NCI-H524 treated with DMSO at 0.1 percent for 48 hours (cell line): Measurements from ENCODE around the gene FAM83F.

Experiments
- DNase-seq: peaks from one replicate; lab custom pipeline; 2025; lab: John Stamatoyannopoulos, UW

The FAM83F gene

DNA sequence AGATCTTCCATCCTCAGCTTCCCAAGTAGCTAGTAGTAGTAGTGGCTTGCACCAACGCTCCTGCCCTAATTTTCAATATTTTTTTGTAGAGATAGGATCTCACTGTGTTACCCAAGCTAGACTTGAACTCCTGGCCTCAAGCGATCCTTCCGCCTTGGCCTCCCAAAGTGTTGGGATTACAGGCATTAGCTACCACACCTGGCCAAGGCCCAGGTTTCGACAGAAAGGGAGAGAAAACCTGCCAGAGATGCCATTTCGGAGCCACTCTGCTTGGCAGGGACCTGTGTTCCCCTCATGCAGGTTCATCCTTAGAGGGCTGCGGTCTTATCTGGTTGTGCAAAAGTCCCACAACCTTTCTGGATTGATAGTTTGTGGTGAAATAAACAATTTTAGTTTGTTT lies 41.4 kb downstream of the FAM83F start:
- no peak for DNase-seq

DNA sequence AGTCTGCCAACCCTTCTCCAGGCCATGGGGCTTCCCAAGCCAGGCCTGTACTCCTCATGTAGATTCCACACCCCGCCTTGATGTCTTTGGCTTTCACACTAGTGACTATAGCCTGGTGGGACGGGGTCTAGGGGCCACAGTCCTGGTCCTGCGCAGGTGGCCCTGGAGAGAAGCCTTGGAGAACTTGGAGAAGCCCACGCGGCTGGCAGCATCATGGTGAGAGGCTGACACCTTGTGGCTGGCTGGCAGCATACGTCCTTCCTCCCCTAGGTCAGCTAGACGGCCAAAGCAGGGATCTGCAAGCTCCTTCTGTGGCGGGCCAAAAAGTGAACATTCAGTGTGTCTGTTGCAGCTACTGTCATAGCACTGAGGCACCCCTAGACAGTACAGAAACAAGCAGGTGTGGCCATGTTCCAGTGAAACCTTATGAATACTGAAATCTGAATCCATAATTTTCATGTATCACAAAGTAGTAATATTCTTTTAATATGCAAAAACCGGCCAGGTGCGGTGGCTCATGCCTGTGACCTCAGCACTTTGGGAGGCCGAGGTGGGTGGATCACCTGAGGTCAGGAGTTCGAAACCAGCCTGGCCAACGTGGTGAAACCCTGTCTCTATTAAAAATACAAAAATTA lies 42.0 kb downstream of the FAM83F start:
- no peak for DNase-seq

DNA sequence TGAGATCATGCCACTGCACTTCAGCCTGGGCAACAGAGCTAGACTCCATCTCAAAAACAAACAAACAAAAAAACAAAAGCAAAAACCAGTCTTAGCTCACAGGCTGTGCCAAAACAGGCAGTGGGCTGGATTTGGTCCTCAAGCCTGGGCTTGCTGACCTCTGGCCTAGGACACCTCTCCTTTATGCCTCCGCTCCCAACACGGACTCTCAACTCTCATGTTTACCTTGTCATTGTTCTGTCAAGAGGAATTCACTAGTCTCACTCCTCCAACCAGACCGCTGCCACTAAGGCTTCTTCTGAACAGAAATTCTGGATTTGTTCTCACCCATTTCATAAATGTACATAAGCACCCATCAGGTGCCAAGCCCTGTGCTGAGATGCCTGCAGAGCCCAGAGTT lies 42.6 kb downstream of the FAM83F start:
- DNase-seq = no peak

DNA sequence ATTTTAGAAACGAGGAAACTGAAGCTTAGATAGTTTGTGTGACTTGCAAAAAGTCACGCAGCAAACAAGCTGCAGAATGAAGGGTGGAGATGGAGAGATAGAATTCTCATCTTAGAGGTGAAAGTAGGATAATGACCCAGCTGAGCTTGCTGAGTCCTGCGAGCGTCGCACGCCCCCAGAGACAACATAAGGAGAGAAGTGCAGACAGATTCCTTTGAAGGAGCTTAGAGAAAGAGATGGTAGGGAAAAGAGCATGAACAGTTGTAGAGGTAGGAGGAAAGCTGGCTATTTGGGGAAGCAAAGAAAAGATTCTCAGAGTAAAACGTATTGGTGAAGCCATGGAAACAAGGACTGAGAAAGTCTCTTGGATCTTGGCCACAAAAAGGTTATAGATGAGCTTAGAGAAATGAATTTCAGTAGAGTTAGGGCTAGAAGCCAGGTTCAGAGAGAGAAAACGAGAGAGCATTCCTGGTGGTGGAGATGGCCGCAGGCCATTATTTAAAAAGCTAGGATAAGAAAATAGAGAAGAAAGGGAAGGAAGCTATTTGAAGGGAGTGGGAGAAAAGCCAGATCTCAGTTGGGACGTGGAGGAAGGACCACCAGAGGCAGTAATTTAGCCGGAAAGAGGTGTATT lies 44.8 kb downstream of the FAM83F start:
- DNase-seq = no peak

DNA sequence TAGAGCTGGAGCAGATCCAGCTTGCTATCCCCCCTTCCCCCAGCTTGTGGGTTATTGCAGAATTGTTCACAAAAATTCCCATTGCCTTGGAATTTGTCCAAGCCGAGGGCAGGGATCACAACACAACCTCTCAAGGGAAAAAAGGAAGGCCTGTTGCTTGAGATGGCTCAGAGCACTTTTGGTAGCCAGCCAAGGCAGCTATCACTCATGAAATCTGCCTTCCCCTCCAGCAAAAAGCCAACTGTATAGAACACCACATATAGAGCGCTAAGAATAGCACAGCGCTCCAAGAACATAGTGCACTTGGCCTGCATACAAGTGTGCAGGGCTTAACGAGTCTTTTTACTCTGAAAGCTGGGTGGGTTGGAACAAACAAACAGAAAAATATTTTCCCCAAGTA lies 46.2 kb downstream of the FAM83F start:
- no peak for DNase-seq

DNA sequence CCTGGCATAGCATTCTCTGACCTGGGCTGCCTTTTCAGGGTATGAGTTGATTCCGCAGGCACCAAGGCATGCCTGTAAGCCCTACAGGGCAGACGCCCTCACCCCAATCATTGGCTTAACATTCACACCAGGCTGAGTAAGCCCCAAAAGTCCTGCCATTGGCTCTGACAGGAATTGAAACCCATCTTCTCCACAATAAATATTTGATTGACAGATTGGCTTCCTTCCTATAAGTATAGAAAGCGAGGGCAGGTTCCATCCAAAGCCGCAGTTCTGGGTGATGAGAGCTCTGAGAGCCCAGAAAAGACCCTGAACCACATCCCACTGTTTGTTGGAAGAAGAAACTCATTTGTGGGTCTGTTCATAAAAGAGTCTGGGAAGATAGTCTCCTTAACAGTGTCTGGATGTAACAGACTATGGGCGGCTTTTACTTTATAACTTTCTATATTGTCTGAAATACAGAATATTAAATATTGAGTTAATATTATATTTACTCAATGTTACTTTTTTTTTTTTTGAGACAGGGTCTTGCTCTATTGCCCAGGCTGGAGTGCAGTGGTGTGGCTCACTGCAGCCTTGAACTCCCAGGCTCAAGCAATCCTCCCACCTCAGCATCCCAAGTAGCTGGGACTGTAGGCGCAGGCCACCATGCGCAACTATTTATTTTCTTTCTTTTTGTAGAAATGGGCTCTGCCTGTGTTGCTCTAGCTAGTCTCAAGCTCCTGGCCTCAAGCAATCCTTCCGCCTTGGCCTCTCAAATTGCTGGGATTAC lies 46.8 kb downstream of the FAM83F start:
- DNase-seq = no peak

DNA sequence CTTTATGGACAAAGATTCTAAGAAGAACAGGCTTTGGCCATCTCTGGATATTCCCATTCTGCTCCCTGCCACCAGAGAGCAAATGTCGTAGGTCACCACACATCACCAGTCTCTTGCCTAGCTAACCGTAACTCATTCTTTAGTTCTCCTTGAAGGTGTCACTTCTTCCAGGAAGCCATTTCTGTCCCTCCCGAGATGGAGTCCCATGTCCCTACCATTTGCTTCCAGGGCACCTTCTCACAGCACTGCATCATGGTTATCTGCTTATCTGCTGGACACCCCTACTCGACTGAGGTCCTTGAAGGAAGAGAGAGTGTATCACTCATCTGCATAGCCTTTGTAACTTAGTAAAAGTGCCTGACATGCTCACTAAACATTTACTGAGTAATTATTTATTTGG lies 47.6 kb downstream of the FAM83F start:
- DNase-seq = no peak

DNA sequence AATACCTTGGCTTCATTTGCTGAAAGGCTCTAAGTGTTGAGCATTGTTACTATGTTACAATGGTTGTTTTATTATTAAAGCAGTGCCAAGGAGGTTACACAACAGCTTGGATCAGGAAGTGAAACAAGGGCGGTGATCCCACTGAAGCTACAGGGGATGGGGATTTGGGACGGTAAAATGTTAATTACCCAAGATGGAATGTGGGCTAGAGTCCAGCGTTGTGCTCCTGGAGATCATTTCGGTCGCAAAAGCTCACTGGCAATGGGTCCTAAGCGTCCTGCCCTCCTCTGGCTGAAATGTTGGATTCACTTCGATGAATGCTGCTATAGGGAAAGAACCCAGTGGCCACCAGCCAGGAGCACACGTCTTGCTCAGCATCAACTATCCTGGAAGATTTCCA lies 48.3 kb downstream of the FAM83F start:
- no peak for DNase-seq

DNA sequence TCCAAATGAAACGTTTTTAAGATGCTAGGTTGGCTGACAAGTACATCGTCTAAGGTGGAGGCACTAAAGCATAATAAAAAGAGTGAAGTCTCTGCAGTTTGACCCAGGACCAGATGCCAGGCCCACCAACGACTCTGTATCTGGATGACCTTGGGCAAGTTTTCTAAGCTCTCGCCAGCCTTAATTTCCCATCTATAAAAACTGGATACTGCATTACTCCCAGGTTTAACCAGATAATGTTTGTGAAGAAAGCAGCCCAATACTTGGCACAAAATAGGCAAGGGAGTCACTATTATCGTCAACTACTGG lies 49.0 kb downstream of the FAM83F start:
- DNase-seq = no peak

DNA sequence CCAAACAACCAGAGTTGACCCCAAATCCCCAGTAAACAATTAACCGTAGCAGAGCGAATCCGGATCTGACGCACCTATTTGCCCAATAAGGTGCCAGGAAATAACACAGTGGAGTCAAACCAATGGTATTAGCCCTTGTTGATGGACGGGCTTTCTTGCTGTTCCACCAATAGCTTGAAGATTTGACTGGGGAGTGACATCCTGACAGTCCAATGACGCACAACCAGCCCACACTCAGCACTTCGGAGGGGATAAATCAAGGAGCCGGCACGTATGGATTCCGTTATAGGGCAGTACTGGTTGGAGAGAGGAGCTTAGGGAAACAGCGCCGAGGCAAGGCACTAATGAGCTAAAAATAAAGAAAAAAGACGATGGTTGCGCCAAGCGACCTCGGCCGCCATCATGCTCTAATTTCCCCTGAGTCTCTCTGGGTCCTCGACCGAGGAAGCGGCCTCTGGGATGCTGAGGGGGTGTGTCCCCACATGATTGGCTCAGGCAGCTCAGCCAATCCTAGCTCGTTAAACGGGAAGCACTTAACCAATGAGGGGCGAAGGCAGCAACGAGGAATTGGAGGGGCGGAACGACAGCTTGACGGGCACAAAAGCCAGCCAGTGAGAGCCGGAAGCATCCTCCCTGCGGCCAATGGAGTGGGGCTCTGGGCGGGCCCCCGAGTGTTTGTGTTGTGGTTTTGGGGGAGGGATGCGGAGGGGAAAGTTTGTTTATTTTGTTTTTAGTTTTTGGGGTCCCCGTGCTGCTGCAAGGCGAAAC lies 49.5 kb downstream of the FAM83F start:
- DNase-seq = peak; percentile 89

DNA sequence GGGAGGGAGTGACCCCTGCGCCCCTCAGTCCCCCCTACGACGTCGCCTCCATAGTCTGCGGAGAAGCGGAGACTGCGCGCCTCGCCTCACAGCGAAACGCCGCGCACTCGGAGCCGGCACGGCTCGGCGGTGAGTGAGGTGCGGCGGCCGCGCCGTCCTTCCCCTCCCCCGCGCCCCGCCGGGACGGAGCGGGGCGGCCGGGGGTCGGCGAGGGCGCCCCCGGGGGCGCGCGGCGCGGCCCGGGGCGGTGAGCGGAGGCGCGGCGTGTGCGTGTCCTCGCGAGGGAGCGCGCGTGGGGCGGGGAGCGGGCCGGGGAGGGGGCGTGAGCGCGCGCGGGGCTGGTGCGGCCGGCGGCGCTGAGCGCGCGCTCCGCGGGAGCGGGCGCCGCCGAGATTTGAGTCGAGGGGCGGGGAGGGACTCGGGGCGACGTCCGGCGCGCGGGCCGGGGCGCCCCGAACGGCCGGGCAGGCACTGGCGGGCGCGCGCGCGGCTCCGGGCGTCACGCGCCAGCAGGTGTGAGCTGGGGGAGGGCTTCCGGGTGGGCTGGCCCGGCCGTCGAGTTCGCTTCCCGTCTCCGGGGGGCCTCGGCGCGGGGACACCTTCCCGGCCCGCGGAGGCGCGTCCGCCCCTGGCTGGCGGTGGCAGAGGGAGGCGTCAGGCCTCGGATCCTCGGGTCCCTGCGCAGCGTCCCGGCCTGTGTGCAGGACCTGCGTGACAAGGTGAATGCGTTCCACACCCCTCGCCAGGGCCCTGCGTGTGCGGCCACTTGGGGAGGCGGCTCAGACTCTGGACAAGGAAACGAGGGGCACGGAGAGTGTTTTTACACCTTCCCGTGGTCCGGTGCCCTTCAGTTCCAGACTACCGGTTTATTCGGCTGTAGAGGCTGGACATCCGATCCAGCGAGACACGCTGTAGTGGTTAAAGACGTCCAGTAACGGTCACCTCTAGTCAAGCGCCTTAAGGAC lies 50.4 kb downstream of the FAM83F start:
- DNase-seq = no peak

DNA sequence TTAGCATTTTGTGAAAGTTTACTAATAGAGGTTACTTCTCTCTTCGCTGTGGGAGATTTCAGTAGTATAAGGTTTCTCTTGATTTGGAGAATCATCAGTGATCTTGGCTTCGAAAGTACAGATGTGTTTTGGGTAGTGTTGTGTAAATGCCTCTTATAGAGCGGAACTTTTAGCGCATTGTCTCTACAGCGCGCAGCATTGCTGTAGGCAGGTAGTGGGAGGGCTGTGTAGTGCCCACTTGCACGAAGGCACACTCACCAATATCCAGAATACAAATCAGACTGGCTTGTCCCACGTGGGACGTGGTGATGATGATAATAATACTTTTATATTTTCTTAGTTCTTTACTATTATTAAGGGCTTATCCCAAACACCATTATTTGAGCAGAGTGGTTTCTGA lies 51.4 kb downstream of the FAM83F start:
- no peak for DNase-seq

DNA sequence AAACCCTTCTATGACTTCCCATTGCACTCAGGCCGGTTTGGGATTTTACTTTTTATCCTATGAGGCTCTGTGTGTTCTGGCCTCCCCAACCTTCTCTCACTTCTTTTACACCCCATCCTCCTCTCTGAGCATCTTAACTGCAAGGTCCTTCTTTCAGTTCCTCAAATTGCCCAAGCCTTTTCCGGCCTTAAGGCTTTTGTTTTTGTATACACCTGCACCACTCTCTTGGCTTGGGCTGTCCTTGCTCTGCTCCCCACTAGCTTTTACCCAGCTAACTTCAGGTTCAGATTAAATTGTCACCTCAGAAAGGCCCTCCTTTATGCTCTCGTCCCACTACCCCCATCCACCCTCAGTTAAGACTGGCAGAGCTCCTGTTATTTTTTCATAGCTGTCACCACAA lies 55.5 kb downstream of the FAM83F start:
- no peak for DNase-seq

DNA sequence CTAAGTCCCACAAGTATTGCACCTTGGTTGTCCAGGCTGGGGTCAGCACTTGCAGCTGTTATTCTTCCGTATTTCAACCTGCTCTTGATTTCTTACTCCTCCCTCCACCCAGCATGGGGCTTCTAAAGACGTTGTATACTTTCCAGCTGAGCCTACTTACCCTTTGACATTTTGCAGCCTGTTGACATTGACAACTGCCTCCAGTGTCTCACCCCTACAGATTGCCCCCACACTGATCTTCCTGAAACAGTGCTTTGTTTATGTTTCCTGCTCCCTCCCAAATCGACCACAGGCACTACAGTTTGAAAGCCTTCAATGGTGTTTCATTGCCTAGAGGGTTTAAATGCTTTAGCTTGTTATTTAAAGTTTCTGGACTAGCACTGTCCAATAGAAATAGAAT lies 56.6 kb downstream of the FAM83F start:
- no peak for DNase-seq

DNA sequence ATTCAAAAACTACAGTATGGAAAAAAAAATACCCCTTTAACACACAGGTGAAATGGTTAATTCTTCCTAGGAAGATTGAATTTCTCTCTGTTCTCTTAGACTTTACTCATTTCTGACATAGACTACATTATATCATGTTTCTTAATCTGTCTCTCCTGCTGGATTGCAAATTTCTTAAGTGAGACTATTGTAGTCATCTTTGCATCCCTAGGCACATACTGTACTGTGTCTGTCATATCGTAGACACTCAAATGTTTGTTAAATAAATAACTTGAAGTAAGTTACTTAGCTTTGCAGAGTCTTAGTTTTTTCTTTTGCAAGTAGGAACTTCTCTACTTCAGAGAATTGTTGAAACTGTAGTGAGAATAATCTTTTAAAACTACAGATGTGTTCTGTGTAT lies 58.7 kb downstream of the FAM83F start:
- DNase-seq = no peak

DNA sequence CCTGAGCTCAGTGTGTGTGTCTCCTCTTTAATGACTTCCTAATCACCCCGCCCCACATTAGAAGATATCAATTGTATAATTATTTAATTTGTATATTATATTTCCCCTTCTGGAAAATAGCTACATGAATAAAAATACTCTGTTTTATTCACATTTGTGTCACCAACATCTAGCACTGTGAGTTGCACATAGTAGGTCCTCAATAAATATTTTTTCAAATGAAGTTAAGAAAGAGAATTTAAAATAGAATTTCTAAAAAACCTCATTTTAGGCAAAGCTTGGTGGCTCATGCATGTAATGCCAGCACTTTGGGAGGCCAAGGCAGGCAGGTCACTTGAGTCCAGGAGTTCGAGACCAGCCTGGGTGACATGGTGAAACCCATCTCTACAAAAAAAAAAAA lies 59.7 kb downstream of the FAM83F start:
- DNase-seq = no peak

DNA sequence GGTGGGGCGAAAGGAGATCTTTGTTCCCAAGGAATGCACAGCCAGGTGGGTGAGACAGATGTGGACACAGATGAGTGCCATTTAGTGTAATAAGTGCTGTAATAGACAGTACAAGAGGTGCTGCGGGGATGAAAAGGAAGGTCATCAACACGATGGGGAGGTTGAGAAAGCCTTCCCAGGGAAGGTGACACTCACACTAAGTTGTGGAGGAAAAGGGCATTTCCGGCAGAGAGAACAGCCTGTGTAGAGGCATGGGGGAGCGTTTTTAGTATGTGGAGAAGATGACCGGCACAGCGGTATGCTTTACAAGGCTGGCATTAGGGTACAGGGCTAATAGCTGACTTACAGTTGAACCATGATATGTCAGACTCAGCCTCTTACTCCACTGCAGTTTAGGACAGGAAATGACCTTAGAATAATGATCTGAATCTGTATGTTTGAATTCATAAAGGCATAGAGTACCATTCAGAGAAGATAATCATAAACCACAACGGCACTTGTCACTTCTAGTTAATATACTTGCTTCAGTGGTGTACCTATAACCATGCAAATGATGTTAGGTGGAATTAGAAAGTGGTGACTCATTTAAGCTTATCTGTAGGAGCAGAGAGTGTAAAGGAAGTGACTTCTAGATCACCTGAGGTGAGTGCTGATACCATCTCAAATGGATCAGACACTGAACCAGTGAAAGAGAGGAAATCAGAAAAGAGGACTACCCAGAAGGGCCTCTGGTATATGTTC lies 60.6 kb downstream of the FAM83F start:
- DNase-seq = no peak

DNA sequence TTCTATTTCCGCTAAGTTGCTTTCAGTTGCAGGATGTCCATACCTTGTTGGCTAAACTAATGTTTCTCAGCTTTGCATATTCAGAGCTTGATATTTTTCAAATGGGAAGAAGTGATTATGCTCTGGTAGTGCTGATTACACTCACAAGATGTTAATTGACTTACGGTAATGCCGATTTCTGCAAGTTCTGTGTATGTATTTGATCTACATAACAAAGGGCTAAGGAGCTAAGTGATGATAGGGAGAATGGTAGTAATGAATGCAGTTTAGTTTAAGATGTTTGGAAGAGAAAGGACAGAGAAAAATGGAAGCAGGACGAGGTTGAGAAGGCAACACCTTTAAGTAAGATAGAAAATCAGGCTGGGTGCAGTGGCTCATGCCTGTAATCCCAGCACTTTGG lies 61.4 kb downstream of the FAM83F start:
- DNase-seq = no peak

DNA sequence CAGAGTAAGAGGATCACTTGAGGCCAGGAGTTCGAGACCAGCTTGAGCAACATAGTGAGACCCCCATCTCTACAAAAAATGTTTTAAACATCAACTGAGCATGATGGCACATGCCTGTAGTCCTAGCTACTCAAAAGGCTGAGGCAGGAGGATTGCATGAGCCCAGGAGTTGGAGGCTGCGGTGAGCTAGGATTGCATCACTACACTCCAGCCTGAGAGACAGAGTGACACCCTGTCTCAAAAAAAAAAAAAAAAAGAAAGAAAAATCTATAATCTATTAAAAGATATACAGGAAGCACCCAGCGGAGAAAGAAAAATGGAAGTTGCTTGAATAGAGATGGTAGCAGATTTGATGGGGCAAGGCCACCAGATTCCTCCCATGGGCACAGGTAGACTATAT lies 61.8 kb downstream of the FAM83F start:
- DNase-seq = no peak

DNA sequence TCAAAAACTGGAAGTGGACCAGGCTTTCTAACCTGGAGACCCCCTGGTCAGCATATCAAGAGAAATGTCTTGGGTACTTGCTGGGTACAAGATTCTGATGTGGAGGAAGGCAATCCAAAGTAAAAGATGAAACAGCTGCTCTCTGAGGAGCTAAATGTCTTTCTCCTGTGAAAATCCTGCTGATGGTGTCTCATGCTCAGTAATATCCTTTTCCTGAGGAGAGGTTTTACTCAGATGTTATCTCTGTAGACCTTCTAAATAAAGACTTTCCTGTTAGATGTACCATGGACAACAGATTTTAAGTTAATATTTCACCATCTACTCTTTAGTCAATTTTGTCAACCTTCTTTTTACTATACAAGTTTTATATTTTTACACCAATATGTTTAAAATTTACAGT lies 62.9 kb downstream of the FAM83F start:
- no peak for DNase-seq

DNA sequence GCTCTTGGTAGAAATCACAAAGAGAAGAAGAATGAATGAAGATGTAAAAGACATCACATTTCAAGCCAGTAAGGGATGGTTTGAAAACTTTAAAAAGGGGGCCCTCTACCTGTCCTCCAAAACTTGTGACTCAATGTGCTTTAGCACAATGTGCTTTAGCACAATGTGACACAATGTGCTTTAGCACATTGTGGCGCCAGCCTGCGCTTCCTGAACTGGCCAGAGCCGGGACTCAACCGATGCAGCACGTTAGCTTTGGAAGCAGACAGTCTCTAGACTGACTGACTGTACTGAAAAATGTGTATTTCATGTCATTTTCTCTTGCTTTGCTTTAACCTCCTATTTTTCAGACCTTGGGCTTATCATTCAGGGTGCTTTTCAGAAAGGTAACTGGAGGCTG lies 63.5 kb downstream of the FAM83F start:
- DNase-seq = no peak
